Measurements from ENCODE around the gene KLHDC7B.
A peak's percentile ranks its signal among the peaks of the same experiment; 100 is the strongest.

Gene KLHDC7B

DNA sequence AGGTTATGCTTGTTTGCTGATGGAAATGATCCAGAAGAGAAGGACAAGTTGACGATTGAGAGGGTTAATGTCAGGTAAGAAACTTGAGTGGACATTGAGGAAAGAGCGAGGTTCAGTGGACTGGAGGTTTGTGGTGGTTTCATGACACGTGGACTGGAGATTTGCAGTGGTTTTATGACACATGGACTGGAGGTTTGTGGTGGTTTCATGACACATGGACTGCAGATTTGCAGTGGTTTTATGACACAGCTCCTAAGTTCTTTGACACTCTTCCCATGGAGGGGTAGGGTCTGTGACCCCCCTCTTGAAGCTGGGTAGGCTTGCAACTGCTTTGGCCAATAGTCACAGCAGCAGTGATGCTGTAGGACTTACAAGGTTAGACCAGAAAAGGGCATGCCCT lies 49.5 kb downstream of the KLHDC7B start:
- DNase-seq (ENCODE audit: low read depth), result no peak

DNA sequence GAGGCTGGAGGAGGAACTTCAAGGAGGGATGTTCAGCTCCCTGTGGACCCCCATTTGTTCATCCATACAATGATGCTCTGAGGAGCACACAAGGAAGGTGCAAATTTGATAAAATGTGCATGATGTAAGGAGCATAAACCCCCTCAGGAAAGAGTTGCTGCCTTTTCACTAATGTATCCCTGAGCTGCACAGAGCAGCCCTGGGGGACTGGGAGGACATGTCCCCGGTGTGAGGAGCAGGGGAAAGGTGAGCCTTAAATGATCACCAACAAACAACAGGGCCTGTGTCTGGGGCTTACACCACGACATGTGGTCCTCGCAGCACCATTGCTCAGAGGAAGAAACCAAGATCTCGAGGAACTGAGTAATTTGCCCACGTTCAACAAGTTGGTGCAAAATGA lies 51.4 kb downstream of the KLHDC7B start:
- no peak for DNase-seq (ENCODE audit: low read depth)

- DNase-seq (ENCODE audit: low read depth), result peak; percentile 24
These were observed 54.2 kb downstream of the KLHDC7B start for GRCh38 chr22:50599816-50600455.

DNA sequence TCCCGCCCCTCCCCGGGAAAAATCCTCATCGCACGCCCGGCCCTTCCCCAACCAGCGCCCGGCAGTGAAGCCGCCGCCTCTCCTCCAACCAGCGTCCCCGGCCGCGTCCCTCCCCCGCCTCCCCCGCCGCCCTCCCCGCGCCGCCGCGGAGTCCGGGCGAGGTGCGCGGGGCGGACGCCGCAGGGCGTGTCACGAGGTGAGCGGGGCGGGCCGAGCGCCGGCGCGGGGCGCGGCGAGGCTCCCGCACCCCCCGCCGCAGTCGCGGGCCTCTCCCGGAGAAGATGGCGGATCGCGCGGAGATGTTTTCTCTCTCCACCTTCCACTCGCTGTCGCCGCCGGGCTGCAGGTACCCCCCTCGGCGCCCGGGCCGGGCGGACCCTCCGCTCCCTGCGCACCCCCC lies 54.8 kb downstream of the KLHDC7B start, which contains the start of gene MAPK8IP2:
TSS of gene MAPK8IP2 (plus strand) at position 256 of the 400 bp plus-strand sequence. CDS start at position 282, 26 bp downstream.
- DNase-seq (ENCODE audit: low read depth), result no peak
